Activated naive CD4-positive, alpha-beta T cell treated with anti-CD3 and anti-CD28 coated beads, Interleukin-2, amount 50 U/mL, for 24 hours (primary cell): ENCODE data around the gene HTR3B.

Source experiments
- H3K27ac Mint-ChIP-seq: one replicate; pipeline ENCODE4 v1.8.0; 2021; ENCODE audit warnings: mild to moderate bottlenecking, mixed read lengths
- H3K27me3 Mint-ChIP-seq: one replicate; pipeline ENCODE4 v1.8.0; 2021; ENCODE audit warnings: mixed read lengths
- H3K36me3 Mint-ChIP-seq: one replicate; pipeline ENCODE4 v1.8.0; 2021; ENCODE audit warnings: mixed read lengths
- H3K4me1 Mint-ChIP-seq: one replicate; pipeline ENCODE4 v1.8.0; 2021; ENCODE audit warnings: mixed read lengths
- H3K4me3 Mint-ChIP-seq: one replicate; pipeline ENCODE4 v1.8.0; 2021; ENCODE audit warnings: mild to moderate bottlenecking, mixed read lengths
- H3K9me3 Mint-ChIP-seq: one replicate; pipeline ENCODE4 v1.8.0; 2021; ENCODE audit warnings: mixed read lengths

The HTR3B gene

GRCh38 chr11:113989381-113989780 is 84.8 kb downstream of the HTR3B start:
- Mint-ChIP-seq H3K27me3 (peaks cover 18% of the 10 kb centered on the region), H3K36me3 (no peaks in the 10 kb centered on the region), H3K4me1 (no peaks in the 10 kb centered on the region), H3K9me3 (no peaks in the 10 kb centered on the region), H3K4me3 (no peak overlapping the region), H3K27ac (no peak overlapping the region)

DNA sequence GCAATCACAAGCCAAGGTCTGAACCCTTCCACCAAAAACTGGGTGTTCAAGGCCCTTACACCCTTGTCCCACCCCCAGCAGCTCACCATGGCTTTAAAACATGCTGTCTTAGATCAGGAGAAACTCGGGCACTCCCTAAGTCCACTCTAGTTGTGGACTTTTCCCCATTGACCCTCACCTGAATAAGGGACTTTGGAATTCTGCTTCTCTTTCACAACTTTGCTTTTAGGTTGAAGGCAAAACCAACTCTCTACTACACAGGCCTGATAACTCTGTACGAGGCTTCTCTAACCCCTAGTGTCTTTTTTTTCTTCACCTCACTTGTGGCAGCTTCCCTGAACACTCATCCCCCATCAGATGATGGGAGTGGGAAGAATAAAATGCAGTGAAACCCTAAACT is 85.3 kb downstream of the HTR3B start:
- Mint-ChIP-seq H3K4me1 (no peaks in the 10 kb centered on the region), H3K27ac (no peak overlapping the region), H3K4me3 (no peak overlapping the region), H3K9me3 (no peaks in the 10 kb centered on the region), H3K27me3 (peaks cover 18% of the 10 kb centered on the region), H3K36me3 (no peaks in the 10 kb centered on the region)

DNA sequence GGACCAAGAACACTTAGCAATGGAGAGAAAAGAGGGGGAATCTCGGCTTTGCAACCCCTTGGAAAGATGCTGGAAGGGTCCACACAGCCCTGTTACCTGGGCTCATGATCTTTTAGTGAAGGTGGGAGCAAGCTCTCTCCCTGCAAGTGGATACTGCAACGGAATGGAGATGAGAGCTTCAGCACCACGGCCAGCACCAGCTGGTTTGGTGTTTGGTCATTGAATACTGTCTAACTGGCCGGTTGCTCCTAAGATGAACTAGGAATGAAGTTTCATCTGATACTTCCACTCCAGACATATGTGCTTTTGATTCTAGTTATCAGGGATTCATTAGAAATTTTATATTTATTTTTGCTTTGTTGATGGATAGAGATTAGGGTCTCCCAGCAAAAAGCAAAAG is 86.6 kb downstream of the HTR3B start:
- H3K4me3 Mint-ChIP-seq = no peak overlapping the region

GRCh38 chr11:113991718-113992458 is 87.3 kb downstream of the HTR3B start:
- Mint-ChIP-seq H3K4me1 (peaks cover 4% of the 10 kb centered on the region), H3K9me3 (no peaks in the 10 kb centered on the region), H3K27me3 (peaks cover 18% of the 10 kb centered on the region)

More for the DNA sequence above, 86.6 kb downstream of the HTR3B start:
- Mint-ChIP-seq H3K4me1 (peaks cover 4% of the 10 kb centered on the region), H3K27me3 (peaks cover 18% of the 10 kb centered on the region), H3K36me3 (no peaks in the 10 kb centered on the region), H3K27ac (no peak overlapping the region), H3K9me3 (no peaks in the 10 kb centered on the region)

GRCh38 chr11:113992459-113993110 is 88.0 kb downstream of the HTR3B start:
- Mint-ChIP-seq H3K27me3 (peaks cover 17% of the 10 kb centered on the region), H3K4me1 (peaks cover 4% of the 10 kb centered on the region), H3K36me3 (no peaks in the 10 kb centered on the region), H3K27ac (peak overlapping the region; percentile 46), H3K4me3 (no peak overlapping the region), H3K9me3 (no peaks in the 10 kb centered on the region)

More at GRCh38 chr11:113991718-113992458, 87.3 kb downstream of the HTR3B start:
- Mint-ChIP-seq H3K4me3 (no peak overlapping the region), H3K36me3 (no peaks in the 10 kb centered on the region), H3K27ac (no peak overlapping the region)

GRCh38 chr11:113994077-113994954 is 89.7 kb downstream of the HTR3B start:
- Mint-ChIP-seq H3K36me3 (no peaks in the 10 kb centered on the region), H3K9me3 (no peaks in the 10 kb centered on the region), H3K4me1 (peaks cover 4% of the 10 kb centered on the region), H3K27me3 (peaks cover 17% of the 10 kb centered on the region), H3K27ac (no peak overlapping the region), H3K4me3 (no peak overlapping the region)
